NB4 (cell line): Measurements from ENCODE around the gene GRB2.

Source experiments
- MYC ChIP-seq: IDR thresholded peaks from 2 replicates; pipeline ENCODE4 v1.6.1; 2011; ENCODE audit warnings: low read depth, low read length
- POLR2A ChIP-seq: IDR thresholded peaks from 2 replicates; pipeline ENCODE4 v1.6.1; 2011; ENCODE audit warnings: mild to moderate bottlenecking; ENCODE audit not compliant: insufficient read length; ENCODE audit errors: extremely low read depth
- TF ChIP-seq, protein P1 (sequence below): IDR thresholded peaks from one replicate; pipeline ENCODE4 v1.5.1; 2012; ENCODE audit warnings: low read depth, low read length
- TF ChIP-seq, protein P2 (sequence below): IDR thresholded peaks from 2 replicates; pipeline ENCODE4 v1.6.1; 2011; ENCODE audit warnings: low read depth, low read length

- TF ChIP-seq, protein P1, sequence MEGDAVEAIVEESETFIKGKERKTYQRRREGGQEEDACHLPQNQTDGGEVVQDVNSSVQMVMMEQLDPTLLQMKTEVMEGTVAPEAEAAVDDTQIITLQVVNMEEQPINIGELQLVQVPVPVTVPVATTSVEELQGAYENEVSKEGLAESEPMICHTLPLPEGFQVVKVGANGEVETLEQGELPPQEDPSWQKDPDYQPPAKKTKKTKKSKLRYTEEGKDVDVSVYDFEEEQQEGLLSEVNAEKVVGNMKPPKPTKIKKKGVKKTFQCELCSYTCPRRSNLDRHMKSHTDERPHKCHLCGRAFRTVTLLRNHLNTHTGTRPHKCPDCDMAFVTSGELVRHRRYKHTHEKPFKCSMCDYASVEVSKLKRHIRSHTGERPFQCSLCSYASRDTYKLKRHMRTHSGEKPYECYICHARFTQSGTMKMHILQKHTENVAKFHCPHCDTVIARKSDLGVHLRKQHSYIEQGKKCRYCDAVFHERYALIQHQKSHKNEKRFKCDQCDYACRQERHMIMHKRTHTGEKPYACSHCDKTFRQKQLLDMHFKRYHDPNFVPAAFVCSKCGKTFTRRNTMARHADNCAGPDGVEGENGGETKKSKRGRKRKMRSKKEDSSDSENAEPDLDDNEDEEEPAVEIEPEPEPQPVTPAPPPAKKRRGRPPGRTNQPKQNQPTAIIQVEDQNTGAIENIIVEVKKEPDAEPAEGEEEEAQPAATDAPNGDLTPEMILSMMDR, result no peak
- no peak for TF ChIP-seq POLR2A
- TF ChIP-seq, protein P2, sequence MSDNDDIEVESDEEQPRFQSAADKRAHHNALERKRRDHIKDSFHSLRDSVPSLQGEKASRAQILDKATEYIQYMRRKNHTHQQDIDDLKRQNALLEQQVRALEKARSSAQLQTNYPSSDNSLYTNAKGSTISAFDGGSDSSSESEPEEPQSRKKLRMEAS, result no peak
- no peak for TF ChIP-seq MYC
Measured at GRCh38 chr17:75440738-75441448, 35.4 kb upstream of the GRB2 start.
